GM19239 (cell line): Measurements from ENCODE around the gene DAB2.
"Not testable (repeated sequence)": the region's sequence is repeated elsewhere in the genome, so short reads cannot be mapped to it uniquely, and the experiment has no call there.

Experiments used
- DNase-seq: peaks from one replicate; pipeline ENCODE4 v3.0.0; 2011; ENCODE audit warnings: low spot score; ENCODE audit not compliant: insufficient read length
- FAIRE-seq: peaks from 2 replicates; lab custom pipeline; 2011; peaks lifted over from hg19 to GRCh38; lab: Jason Lieb, UNC

DAB2 gene

DNA sequence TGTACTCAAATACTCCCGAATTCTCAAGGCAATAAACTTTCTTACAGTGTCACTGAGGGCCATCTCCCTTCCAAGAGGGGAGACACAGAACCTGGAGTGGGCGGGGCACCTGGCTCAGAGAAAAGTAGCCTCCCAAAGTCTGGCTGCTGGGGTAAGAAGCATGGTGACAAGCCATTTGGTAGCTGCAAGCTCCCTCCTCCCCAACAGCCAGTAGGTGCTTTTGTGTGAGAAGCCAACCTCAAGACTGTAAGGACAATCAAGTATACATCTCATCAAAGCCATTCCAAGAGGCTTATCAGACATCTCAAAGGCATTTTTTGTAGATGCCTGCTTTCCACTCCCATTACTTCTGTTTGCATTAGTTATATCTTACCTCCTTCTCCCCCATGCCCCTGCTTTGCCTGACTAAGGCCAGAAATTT lies 1.4 kb downstream of the DAB2 start:
- DNase-seq, result no peak
- no peak for FAIRE-seq

DNA sequence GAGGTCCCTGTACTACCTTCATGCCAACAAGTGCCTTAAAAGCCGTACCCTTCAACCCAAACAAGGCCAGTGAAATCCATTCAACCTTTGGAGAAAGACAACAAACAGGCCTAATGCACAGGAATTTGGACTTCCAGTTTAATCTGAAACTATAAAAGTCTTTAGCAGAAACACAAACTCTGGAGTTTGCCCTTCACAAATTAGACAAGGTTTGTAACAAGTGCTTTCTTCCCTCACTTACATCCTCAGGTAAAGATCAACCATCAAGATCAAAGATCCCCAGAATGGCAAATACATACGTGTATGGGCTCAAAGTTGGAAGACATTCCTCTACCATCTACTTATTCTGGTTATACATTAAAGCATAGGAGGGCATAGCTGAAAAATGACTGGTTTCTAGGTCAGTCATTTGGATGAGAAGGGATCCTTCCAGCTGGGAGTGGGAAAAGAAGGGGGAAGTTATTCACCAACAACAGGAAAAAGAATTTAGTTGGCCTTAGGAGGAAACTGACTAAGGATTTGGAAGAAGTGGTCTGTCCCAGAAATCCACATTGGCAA lies 2.0 kb downstream of the DAB2 start:
- no peak for DNase-seq
- no peak for FAIRE-seq

DNA sequence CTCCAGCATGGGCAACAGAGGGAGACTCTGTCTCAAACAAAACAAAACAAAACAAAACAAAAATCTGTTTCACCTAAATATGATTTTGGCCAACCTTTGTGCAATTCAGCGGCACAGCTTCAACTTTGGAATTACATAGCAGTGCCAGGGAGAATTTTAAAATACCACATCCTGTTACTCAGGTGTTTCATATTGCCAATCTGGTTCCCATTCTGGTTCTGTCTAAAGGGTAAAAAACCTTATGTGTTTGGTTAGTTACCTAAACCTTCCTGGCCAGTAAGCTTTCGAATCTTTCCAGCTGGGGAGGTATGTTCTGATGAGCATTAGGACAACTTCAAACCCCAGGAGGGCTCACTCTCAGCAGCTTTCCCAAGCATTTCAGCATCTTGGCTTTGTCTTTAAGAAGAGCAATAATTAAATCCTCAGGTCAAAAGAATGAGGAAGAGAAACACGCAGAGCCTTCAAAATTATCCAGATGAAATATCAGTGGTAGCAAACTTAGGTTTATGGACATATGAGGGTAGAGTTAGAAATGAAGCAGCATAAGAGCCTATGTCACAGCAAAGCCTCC lies 2.7 kb downstream of the DAB2 start:
- FAIRE-seq (no peak), DNase-seq (no peak)

GRCh38 chr5:39420482-39421145 lies 4.2 kb downstream of the DAB2 start:
- FAIRE-seq (no peak), DNase-seq (no peak)

DNA sequence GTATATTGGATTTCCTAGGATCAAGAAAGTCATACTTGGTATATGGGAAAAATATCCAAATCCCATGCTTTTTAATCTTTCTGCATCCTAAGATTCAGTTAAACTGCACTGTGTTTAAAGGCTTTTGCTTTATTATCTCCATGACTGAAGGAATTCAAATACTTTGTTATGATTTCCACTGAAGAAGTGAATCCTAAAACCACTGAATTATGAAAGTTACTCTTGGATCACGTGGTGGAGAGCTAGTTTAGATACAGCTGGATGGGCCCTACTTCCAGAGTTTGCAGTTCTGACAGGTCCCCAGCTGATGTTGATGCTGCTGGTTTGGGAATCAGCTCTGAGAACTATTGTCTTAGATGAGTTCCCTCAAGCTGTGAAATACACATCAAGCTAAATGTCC lies 5.0 kb downstream of the DAB2 start:
- no peak for DNase-seq
- FAIRE-seq, result no peak

GRCh38 chr5:39417979-39418378 lies 6.8 kb downstream of the DAB2 start:
- FAIRE-seq, result no peak
- no peak for DNase-seq

- FAIRE-seq (no peak), DNase-seq (no peak)
These were observed 9.6 kb downstream of the DAB2 start for GRCh38 chr5:39415201-39415600.

- DNase-seq (no peak), FAIRE-seq (no peak)
These were observed 10.4 kb downstream of the DAB2 start for GRCh38 chr5:39414426-39414825.

DNA sequence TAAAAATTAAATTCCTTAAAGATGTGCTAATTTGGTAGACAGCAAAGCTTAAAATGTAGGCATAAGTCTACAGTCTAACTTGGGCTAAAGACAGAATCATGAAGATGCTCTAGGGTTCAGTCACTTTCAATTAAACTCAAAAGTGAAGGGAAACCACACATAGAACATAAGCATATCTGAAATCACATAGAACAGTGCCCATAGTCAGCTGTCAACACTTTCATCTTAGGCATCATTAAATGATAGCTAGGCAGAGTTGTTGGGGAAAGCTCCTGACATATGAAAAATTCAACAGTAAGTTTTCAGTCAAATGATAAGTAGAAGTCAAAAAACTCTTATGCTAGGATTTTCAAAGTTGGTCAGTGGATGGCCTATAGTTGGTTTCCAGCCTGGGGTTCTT lies 11.0 kb downstream of the DAB2 start:
- FAIRE-seq (no peak), DNase-seq (no peak)

DNA sequence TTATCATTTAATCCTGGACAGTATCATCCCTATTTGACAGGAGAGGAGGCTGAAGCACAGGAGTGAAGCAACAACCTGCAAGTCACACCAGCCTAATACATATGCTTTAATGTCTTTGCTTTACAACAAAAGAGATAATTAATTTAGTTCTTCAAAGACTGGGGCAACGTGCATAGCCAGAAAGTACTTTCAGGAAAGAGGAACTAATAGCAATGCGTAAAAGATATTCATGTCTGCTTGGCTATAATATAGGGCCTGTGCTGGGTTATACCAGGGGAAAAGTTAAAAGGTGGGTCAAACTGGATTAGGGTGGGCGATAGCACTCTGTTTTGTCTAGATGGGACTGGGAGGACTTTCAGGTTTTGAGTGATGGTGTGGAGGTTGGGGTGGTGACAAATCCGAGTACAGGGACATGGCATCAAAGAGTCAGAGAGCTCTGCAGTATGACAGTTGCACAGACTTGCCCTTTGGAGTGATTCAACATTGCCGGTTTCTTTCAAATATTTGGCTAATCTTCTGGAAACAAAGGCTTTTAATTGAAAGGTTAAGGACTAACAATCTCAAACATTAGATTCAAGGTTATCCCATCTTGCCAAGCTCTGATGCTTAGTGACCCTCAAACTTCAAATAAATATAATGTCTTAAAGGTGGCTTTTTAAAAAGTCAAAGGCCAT lies 11.9 kb downstream of the DAB2 start:
- DNase-seq, result no peak
- no peak for FAIRE-seq

DNA sequence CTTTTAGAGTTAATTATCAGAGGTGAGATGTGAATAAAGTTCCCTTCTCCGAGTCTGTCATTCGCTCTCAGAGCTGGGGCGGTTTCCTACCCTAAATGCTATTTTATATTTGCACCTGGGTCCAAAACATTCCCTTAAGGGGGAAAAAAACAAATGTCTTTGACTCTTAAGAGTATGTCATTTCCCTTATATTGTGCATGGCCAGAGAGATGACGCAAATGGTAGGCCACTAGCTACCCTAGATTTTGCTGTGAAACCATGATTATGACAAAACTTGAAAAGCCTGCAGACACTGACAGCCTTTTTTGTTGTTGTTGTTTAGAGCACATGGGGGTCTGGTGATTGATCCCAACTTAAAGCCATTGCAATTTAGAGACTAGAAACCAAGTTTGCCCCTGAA lies 12.8 kb downstream of the DAB2 start:
- FAIRE-seq (no peak), DNase-seq (no peak)

DNA sequence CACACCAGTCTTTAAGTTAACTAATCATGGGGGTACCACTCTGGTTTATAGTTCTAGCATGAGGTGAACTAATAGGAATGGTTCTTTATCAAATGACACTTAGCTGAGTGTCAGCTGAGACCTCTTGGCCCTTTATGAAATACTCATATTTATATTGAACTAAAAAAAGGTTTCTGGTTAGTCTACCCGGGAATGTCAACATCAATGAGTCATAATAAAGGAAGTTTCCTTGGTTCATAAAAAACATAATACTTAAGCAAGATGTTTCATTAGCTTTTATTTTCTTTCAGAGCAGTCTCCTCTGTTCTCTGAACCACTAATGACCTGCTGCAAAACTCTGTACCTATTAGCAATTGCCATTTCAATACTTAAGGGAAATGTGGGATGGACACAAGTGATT lies 13.7 kb downstream of the DAB2 start:
- no peak for FAIRE-seq

GRCh38 chr5:39409033-39409432 lies 15.7 kb downstream of the DAB2 start:
- DNase-seq, result no peak
- FAIRE-seq, result no peak

More for the DNA sequence above, 13.7 kb downstream of the DAB2 start:
- no peak for DNase-seq

- no peak for FAIRE-seq
These were observed 19.5 kb downstream of the DAB2 start for GRCh38 chr5:39405083-39405843.

DNA sequence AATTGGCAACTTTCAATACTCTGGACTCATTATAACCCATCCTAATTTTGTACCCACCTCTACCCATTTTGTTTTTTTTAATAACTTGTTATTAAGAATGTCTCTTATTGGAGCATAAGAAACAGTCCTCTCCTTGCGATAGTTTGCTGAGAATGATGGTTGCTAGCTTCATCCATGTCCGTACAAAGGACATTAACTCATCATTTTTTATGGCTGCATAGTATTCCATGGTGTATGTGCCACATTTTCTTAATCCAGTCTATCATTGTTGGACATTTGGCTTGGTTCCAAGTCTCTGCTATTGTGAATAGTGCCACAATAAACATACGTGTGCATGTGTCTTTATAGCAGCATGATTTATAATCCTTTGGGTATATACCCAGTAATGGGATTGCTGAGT lies 21.0 kb downstream of the DAB2 start:
- FAIRE-seq, DNase-seq: not testable (repeated sequence)

More at GRCh38 chr5:39405083-39405843, 19.5 kb downstream of the DAB2 start:
- DNase-seq, result no peak

DNA sequence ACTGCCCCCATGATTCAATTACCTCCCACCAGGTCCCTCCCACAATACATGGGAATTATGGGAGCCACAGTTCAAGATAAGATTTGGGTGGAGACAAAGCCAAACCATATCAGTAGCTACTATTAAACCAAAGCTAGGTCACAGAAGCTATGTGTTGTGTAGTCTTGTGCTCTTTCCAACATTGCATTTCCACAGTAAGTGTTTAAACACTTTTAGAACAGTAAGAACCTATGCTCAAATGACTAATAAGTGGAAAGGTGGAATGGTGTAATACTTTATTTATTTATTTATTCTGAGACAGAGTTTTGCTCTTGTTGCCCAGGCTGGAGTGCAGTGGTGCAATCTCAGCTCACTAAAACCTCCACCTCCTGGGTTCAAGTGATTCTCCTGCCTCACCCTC lies 22.6 kb downstream of the DAB2 start:
- DNase-seq, FAIRE-seq: not testable (repeated sequence)

DNA sequence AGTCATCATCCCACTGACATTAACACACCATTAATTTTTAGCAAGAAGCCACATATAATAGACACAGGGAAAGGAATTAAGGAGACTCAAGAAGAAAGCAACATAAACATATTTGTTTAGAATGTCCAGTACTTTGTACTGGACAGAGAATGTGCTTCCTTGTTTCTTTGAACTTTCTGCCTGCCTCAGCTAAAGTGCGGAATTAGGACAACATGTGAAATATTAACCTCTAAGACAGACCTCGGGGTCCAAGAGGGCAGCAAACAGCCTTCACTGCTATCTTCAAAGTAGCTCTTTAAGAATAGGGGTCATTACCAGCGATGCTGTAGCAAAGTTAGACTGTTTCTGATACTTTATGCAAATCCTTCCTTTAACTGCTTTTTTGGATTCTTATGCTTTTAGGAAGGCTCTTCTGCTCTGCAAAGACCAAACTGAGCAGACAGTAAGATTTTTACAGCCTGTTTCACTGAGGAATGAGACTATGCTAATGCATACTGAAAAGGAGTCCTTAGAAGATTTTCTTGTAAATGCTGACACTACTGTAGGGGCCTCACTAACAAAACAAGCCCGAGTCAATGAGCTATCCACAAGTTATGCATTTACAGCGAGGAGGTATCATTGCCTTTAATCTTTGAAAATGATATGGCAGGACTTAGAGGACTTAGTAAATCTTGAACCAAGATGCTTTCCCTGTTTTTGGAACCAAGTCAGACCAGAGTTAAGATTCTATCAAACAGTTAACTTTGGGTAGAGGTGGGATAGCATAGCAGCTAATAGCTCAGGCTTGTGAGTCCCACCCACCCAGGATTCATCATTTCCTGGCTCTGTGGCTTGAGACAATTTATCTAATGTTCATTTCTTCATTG lies 23.8 kb downstream of the DAB2 start:
- FAIRE-seq (no peak), DNase-seq (no peak)

DNA sequence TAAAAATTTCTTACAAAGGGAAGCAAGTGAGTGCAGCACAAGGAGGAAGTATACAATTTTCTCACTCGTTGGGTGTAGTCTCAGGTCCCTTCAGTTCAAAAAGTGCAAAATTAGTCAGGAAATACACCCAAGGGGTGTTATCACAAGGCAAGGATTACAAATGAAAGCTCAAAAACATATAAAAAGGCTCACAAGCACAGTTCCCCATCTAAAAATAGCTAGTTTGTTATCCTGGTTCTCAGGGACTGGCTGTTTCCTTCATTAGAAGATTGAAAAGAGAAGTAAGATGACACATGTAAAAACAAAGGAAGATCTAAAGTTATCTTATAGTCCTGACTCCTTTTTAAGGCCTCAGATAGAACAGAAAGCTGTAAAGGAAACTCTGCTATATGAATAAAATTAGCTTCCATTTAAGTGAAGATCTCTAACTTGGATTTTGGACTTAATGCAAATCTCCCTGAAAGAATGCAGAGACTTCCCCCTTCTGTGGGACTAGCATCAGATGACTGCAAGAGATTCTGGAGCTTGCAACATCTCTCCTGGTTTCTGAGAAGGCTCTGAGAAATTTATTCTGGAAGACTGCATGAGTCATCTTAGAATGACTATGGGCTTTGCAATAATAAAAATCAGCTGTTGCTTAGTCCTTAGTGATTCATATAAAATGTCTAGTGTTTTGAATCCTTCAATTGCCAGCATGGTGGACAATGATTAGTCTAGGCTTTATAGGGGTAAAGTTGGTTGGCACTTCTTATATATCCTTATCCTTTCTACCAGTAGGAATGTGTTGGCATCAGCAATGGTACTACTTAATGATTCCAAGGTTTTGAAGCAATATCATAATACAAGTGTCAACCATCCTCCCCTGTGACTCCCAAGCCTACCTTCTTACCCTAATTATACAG lies 25.4 kb downstream of the DAB2 start:
- DNase-seq (no peak), FAIRE-seq (no peak)

DNA sequence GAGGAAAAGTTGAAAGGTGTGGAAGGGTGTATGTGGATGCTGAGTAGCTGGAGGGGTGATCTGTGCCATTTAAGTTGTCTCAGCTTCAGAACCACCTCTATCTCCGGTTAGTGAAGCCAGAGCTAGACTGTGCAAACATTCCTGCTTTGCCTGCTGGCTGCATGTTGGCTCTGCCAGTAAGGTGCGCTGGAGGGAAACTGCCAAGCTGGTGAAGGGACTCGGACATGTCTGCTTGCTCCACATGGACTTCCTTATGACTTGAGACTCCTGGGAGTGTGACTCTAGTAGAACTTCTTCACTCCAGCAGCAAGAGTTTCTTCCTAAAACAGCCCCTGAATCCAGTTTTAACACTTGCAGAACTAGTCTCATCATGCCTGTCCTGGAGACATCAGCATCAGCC lies 27.9 kb downstream of the DAB2 start:
- DNase-seq (no peak), FAIRE-seq (no peak)
